ENCODE measurements around the gene GIPC1.

Gene GIPC1

DNA sequence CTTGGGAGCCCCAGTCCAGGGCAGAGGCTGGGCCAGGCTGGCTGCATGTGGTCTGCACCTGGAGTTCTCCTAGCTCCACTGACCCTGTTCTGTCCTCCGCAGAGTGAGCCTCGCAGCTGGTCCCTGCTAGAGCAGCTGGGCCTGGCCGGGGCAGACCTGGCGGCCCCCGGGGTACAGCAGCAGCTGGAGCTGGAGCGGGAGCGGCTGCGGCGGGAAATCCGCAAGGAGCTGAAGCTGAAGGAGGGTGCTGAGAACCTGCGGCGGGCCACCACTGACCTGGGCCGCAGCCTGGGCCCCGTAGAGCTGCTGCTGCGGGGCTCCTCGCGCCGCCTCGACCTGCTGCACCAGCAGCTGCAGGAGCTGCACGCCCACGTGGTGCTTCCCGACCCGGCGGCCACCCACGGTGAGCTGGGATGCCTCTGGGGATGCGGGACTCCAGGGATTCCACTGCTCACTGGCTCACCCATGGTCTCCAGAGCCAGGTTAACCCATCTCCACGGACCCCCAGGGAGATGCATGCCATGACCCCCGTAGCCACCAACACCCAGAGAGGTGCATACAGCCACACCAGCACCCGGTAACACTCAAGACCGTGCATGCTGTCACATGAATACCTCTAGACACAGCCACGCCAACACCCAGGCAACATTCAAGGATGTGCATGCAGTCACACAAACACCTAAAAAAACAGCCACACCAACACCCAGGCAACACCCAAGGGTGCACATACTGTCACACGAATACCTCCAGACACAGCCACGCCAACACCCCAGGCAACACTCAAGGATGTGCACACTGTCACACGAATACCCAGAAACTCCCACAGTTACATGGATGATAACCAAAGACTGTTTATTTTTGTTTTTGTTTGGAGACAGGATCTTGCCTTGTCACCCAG, 54.6 kb downstream of the GIPC1 start:
- H3K4me3 ChIP-seq (ENCODE audit: low read depth, low read length): no peak overlapping the region

DNA sequence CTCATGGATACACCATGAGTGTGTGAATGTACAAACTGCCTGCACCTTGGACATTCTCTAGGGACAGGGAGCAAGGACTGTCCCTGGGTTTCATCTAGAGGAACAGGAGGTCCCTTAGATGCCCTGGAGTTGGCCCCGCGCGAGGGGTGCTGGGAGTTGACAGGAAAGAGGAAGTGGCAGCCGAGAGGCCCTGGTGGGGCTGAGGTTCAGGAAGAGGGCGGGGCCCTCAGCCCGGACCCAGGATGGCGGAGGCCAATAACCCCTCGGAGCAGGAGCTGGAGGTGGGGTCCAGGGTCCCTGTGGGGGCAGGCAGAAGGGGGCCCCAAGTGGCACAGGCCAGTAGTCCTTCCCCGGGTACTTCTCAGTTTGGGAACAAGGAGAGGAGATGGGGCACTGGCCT, 55.9 kb downstream of the GIPC1 start:
- H3K4me3 ChIP-seq (ENCODE audit: low read depth, low read length): no peak overlapping the region
- TF ChIP-seq, protein P1, sequence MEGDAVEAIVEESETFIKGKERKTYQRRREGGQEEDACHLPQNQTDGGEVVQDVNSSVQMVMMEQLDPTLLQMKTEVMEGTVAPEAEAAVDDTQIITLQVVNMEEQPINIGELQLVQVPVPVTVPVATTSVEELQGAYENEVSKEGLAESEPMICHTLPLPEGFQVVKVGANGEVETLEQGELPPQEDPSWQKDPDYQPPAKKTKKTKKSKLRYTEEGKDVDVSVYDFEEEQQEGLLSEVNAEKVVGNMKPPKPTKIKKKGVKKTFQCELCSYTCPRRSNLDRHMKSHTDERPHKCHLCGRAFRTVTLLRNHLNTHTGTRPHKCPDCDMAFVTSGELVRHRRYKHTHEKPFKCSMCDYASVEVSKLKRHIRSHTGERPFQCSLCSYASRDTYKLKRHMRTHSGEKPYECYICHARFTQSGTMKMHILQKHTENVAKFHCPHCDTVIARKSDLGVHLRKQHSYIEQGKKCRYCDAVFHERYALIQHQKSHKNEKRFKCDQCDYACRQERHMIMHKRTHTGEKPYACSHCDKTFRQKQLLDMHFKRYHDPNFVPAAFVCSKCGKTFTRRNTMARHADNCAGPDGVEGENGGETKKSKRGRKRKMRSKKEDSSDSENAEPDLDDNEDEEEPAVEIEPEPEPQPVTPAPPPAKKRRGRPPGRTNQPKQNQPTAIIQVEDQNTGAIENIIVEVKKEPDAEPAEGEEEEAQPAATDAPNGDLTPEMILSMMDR (IDR thresholded peaks at IDR 0.05; ENCODE audit: low read depth, low read length): no peak
- DNase-seq (ENCODE audit: low read depth, low spot score): no peak
- in situ Hi-C loops (cut with HindIII; ENCODE audit: low sequenced_read_pairs): no loop called here

More for the DNA sequence above, 54.6 kb downstream of the GIPC1 start:
- DNase-seq (ENCODE audit: low read depth, low spot score): no peak
- in situ Hi-C loops (cut with HindIII; ENCODE audit: low sequenced_read_pairs): no loop called here
- TF ChIP-seq, protein P1 (IDR thresholded peaks at IDR 0.05; ENCODE audit: low read depth, low read length): no peak

DNA sequence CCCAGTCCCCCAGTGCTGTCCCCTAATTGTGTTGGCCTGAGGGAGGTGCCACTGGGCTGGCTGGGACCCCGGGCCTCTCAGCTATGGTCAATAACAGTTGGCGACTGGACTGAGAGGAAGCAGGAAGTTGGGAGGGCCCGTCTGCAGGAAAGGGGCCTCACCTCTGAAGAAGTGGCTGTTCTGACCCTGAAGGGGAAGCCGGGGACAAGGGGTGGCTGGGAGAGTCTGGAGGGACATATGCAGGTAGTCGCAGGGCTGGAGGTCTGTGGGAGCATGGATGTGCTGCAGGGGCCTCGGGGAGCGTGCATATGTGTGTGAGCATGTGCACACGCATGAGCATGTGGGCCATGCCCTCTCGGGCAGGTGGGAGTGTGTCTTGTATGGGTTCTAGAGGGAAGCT, 56.9 kb downstream of the GIPC1 start:
- DNase-seq (ENCODE audit: low read depth, low spot score): no peak
- H3K4me3 ChIP-seq (ENCODE audit: low read depth, low read length): no peak overlapping the region
- TF ChIP-seq, protein P1 (IDR thresholded peaks at IDR 0.05; ENCODE audit: low read depth, low read length): no peak
- in situ Hi-C loops (cut with HindIII; ENCODE audit: low sequenced_read_pairs): no loop called here

DNA sequence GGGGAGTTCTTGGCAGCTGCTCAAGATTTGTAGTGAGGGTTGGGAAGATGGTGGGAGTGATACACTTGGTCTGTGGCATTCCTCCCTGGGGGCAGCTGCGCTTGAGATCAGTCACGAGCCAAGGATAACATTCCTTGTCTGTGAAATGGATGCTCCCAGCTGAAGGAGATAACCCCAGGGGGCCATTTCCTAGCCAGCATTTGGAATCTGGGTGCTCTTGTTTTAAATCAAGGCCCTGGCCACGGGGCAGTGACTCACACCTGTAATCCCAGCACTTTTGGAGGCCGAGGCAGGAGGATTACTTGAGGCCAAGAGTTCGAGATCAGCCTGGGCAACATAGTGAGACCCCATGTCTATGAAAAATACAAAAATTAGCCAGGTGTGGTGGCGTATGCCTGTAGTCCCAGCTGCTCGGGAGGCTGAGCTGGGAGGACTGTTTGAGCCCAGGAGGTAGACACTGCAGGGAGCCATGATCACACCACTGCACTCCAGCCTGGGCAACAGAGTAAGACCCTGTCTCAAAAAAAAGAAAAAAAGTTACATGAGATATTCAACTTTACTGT, 58.3 kb downstream of the GIPC1 start:
- in situ Hi-C loops (cut with HindIII; ENCODE audit: low sequenced_read_pairs): no loop called here
- no peak overlapping the region for H3K4me3 ChIP-seq (ENCODE audit: low read depth, low read length)
- DNase-seq (ENCODE audit: low read depth, low spot score): no peak
- TF ChIP-seq, protein P1 (IDR thresholded peaks at IDR 0.05; ENCODE audit: low read depth, low read length): no peak

DNA sequence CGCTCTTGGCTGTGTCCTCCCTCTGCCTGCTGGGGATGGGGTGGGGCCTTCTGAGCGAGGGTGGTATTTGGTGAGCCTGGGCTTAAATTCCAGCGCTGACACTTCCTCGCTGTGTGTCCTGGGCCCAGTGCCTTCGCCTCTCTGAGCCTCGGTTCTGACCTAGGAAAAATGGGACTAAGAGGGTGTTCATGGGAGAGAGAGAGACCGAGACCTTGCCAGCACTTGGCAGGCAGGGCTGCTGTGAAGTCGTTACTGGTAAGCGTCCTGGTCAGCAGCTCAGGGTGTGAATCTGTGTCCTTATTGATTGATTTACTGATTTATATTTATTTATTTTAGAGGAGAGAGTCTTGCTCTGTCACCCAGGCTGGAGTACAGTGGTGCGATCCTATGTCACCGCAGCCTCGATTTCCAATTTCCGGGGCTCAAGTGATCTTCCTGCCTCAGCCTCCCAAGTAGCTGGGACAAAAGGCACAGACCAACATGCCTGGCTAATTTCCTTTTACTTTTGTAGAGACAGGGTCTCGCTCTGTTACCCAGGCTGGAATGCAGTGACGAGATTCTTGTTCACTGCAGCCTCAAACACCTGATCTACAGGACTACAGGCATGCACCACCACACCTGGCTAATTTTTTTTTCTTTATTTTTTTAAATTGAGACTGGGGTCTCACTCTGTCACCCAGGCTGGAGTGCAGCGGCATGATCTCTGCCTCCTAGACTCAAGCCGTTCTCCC, 60.4 kb downstream of the GIPC1 start:
- TF ChIP-seq, protein P1 (IDR thresholded peaks at IDR 0.05; ENCODE audit: low read depth, low read length): no peak
- in situ Hi-C loops (cut with HindIII; ENCODE audit: low sequenced_read_pairs): no loop called here
- DNase-seq (ENCODE audit: low read depth, low spot score): no peak
- H3K4me3 ChIP-seq (ENCODE audit: low read depth, low read length): no peak overlapping the region

DNA sequence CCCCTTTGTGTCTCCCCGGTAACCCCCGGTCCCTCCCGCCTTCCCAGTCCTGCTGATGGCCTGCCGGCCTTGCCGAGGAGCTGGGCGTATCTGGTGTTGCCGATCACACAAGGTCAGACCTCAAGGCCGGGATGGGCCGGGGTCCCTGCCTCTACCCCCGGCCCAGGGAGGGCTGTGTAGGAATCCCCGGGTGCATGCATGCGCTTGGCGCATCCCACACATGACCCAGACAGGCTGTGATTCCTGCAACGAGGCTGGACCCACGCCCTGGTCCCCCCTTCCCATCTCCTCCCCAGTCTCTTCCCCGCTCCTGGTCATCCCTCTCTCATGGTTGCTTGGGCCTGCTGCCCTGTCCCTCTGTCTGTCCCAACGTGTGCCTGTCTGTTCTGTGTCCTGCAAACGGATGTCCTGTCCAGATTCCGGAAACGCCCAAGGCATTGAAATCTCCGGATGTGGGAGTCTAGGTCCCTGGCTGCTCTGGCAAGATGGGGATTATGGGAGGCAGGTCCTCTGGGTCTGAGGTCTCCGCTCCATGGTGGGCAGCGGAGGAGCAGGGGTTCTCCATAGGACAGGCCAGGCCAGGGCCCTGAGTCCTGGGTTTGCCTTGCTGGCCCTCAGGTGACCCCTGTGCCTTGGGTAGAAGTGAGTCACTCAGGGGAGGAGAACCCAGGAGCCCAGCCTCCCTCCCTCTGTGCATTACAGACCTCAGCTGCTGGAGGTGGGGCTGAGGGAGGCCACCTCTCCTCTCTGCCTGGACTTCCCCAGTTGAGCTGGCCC, 61.2 kb downstream of the GIPC1 start:
- in situ Hi-C loops (cut with HindIII; ENCODE audit: low sequenced_read_pairs): no loop called here
- DNase-seq (ENCODE audit: low read depth, low spot score): peak; percentile 69
- TF ChIP-seq, protein P1 (IDR thresholded peaks at IDR 0.05; ENCODE audit: low read depth, low read length): no peak
- peak overlapping the region; percentile 71 for H3K4me3 ChIP-seq (ENCODE audit: low read depth, low read length)

Measured in astrocyte of the spinal cord (primary cell).